A673 (cell line): ENCODE results near the gene RP2. TPM values are rescaled to one million over a fixed set of nuclear protein-coding genes. Genes with fewer than 3 reads are reported as not detected.

Experiments used
- BruUV-seq: library from RNA; stranded (reverse); fragments of 400-500 nt; replicated peaks from 2 replicates; lab custom pipeline; 2021; lab: Mats Ljungman, UMichigan
- CTCF ChIA-PET: fragments of 300-600 bp; sonication (Branson Sonifier 250); formaldehyde crosslinking; loops from one replicate; lab custom pipeline; 2022; ENCODE audit warnings: antibody characterized with exemption; lab: Charles Lee
- POLR2A ChIA-PET: fragments of 300-600 bp; sonication (Branson Sonifier 250); formaldehyde crosslinking; loops from one replicate; lab custom pipeline; 2022; ENCODE audit warnings: antibody characterized with exemption; ENCODE audit not compliant: low non-redundant PET; lab: Charles Lee
- DNase-seq: peaks from one replicate; pipeline ENCODE4 v3.0.0-alpha.2; 2015; ENCODE audit warnings: low spot score
- H3K27ac ChIP-seq: fragments of 200-600 bp; sonication (generic); 2 replicates; pipeline ENCODE4 v1.5.1; 2016; ENCODE audit warnings: mixed run types, low read depth, mild to moderate bottlenecking, mixed read lengths, antibody characterized with exemption, low read length; ENCODE audit not compliant: poor library complexity, severe bottlenecking
- H3K27me3 ChIP-seq: fragments of 200-600 bp; sonication (generic); replicated peaks from 2 replicates; pipeline ENCODE4 v1.6.1; 2017; ENCODE audit warnings: mixed run types, low read depth, mild to moderate bottlenecking, mixed read lengths, antibody characterized with exemption, low read length; ENCODE audit not compliant: insufficient read depth, poor library complexity
- H3K36me3 ChIP-seq: fragments of 200-600 bp; sonication (generic); 2 replicates; pipeline ENCODE4 v1.6.1; 2016; ENCODE audit warnings: mixed run types, mild to moderate bottlenecking, mixed read lengths, antibody characterized with exemption, low read length; ENCODE audit not compliant: insufficient read depth, poor library complexity, severe bottlenecking
- H3K4me1 ChIP-seq: fragments of 200-600 bp; sonication (generic); 2 replicates; pipeline ENCODE4 v1.6.1; 2017; ENCODE audit warnings: mixed run types, mild to moderate bottlenecking, mixed read lengths, antibody characterized with exemption, low read length; ENCODE audit not compliant: insufficient read depth, poor library complexity, severe bottlenecking
- H3K4me3 ChIP-seq: fragments of 200-600 bp; sonication (generic); 2 replicates; pipeline ENCODE4 v1.5.1; 2016; ENCODE audit warnings: low read depth, mixed run types, mild to moderate bottlenecking, mixed read lengths, low read length; ENCODE audit not compliant: poor library complexity, severe bottlenecking
- H3K9me3 ChIP-seq: fragments of 200-600 bp; sonication (generic); 2 replicates; pipeline ENCODE4 v1.6.1; 2016; ENCODE audit warnings: mixed run types, low read depth, mild to moderate bottlenecking, mixed read lengths, antibody characterized with exemption, low read length; ENCODE audit not compliant: poor library complexity, severe bottlenecking
- EZH2 ChIP-seq: fragments of 200-600 bp; sonication (generic); IDR thresholded peaks from 2 replicates; pipeline ENCODE4 v1.6.1; 2017; ENCODE audit warnings: borderline replicate concordance, low read depth, mild to moderate bottlenecking, mixed read lengths, antibody characterized with exemption, low read length; ENCODE audit not compliant: poor library complexity, severe bottlenecking
- intact Hi-C: fragments of 100-400 bp; cut with micrococcal nuclease; formaldehyde crosslinking; loops from one replicate; pipeline ENCODE4 v1.10.0; 2022; ENCODE audit not compliant: unreplicated experiment
- total RNA-seq: library from RNA; stranded (reverse); gene quantifications from 2 replicates; pipeline ENCODE4 v1.2.3, GENCODE V29; 2021
- TF ChIP-seq, protein P1 (sequence below): fragments of 300-800, 200-600 bp; sonication (generic); conservative IDR thresholded peaks from 2 replicates; pipeline ENCODE4 v1.5.1; 2017; ENCODE audit warnings: low read depth, mild to moderate bottlenecking, antibody characterized with exemption, low read length, moderate library complexity, mixed read lengths

RP2 gene
- total RNA-seq, 1 experiment from 2014 or later, result 24.7 TPM

DNA sequence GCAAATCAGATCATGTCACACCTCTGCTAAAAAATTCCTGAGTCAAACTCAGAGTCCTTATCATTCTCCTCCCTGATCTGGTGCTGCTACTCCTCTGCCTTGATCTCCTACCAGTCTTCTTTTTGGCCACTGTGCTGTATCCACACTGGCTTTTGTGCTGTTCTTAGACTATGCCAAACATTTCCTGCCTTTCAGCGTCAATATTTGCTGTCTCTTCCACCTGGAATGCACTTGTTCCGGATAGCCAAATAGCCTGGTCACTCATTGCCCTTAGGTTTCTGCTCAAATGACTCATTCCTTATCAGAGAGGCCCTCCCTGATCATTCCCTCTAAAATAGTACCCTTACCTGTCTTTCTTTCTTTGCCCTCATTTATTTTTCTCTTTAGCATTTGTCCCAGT is 24.4 kb upstream of the RP2 start:
- no peak for DNase-seq
- H3K27ac ChIP-seq, result no peak overlapping the region
- no peak overlapping the region for H3K4me3 ChIP-seq
- H3K27me3 ChIP-seq, result no peaks in the 10 kb centered on the region
- ChIA-PET CTCF (no interaction called here), POLR2A (no interaction called here)
- H3K4me1 ChIP-seq, result no peaks in the 10 kb centered on the region
- no peaks in the 10 kb centered on the region for H3K36me3 ChIP-seq
- H3K9me3 ChIP-seq, result no peaks in the 10 kb centered on the region
- no TSS peak for BruUV-seq
- intact Hi-C loops, result no loop called here
- TF ChIP-seq EZH2, result no peak

DNA sequence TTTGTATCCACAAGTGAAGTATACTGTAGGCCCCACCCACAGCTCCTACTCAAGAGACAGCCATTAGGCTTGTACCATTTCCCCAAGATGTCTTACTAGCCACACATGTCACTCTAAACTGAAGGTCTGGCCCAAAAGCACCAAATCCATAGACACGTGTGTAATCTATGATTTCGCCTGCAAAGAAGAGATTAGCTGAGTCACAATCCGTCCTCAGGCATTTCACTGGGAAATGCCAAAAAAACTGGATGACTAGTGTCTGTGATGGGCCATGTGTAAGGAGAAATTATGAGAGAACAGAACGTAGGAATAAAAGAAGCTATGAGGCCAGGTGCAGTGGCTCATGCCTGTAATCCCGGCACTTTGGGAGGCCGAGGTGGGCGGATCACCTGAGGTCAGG is 21.9 kb upstream of the RP2 start:
- no peak for TF ChIP-seq EZH2
- intact Hi-C loops, result no loop called here
- ChIA-PET CTCF (no interaction called here), POLR2A (no interaction called here)
- no TSS peak for BruUV-seq
- no peaks in the 10 kb centered on the region for H3K27me3 ChIP-seq
- no peak overlapping the region for H3K27ac ChIP-seq
- no peaks in the 10 kb centered on the region for H3K36me3 ChIP-seq
- H3K4me1 ChIP-seq, result no peaks in the 10 kb centered on the region
- no peaks in the 10 kb centered on the region for H3K9me3 ChIP-seq
- H3K4me3 ChIP-seq, result no peak overlapping the region
- DNase-seq, result no peak

DNA sequence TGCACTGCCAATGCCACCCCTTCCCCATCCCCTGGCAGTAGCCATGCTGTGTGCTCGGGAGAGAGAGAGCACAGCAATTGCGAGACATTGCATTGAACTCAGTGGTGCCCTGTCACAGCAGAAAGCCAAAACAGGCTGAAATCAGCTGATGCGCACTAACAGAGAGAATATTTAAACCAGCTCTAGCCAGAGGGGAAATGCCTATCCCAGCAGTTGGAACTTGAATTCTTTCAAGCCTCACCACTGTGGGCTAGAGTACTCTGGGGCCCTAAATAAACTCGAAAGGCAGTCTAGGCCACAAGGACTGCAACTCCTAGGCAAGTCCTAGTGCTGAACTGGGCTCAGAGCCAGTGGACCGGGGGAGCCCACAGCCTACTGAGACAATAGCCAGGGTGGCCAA is 17.7 kb upstream of the RP2 start:
- intact Hi-C loops, result no loop called here
- ChIA-PET POLR2A (no interaction called here), CTCF (no interaction called here)
- no TSS peak for BruUV-seq
- no peaks in the 10 kb centered on the region for H3K36me3 ChIP-seq
- no peaks in the 10 kb centered on the region for H3K4me1 ChIP-seq
- H3K27me3 ChIP-seq, result no peaks in the 10 kb centered on the region
- no peaks in the 10 kb centered on the region for H3K9me3 ChIP-seq
- no peak overlapping the region for H3K27ac ChIP-seq
- no peak overlapping the region for H3K4me3 ChIP-seq
- no peak for DNase-seq
- no peak for TF ChIP-seq EZH2
- TF ChIP-seq, protein P1, sequence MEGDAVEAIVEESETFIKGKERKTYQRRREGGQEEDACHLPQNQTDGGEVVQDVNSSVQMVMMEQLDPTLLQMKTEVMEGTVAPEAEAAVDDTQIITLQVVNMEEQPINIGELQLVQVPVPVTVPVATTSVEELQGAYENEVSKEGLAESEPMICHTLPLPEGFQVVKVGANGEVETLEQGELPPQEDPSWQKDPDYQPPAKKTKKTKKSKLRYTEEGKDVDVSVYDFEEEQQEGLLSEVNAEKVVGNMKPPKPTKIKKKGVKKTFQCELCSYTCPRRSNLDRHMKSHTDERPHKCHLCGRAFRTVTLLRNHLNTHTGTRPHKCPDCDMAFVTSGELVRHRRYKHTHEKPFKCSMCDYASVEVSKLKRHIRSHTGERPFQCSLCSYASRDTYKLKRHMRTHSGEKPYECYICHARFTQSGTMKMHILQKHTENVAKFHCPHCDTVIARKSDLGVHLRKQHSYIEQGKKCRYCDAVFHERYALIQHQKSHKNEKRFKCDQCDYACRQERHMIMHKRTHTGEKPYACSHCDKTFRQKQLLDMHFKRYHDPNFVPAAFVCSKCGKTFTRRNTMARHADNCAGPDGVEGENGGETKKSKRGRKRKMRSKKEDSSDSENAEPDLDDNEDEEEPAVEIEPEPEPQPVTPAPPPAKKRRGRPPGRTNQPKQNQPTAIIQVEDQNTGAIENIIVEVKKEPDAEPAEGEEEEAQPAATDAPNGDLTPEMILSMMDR, result no peak

DNA sequence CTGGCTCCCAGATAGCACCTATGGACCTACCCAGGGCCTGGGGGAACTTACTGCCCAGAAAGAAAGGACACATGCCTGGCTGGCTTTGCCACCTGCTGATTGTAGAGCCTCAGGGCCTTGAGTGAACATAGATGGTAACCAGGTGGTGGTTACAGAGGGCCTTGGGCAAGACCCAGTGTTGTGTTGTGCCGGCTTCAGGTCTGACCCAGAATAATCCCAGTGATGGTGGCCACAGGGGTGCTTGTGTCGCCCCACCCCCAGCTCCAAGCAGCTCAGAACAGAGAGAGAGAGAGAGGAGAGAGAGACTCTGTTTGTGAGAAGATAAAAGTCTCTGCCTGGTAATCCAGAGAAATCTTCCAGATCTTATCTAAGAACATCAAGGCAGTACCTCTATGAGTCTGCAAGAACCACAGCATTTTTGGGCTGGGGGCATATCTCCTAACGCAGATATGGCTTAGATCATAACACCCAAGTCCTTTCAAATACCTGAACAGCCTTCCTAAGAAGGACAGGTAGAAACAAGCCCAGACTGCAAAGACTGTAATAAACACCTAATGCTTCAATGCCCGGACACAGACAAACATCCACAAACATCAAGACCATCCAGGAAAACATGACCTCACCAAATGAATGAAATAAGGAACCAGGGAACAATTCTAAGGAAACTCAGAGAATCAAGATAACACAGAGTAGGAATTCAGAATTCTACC is 16.3 kb upstream of the RP2 start:
- intact Hi-C loops, result no loop called here
- ChIA-PET POLR2A (no interaction called here), CTCF (no interaction called here)
- DNase-seq, result no peak
- TF ChIP-seq, protein P1, result no peak
- TF ChIP-seq EZH2, result no peak
- BruUV-seq, result no TSS peak
- H3K36me3 ChIP-seq, result no peaks in the 10 kb centered on the region
- no peaks in the 10 kb centered on the region for H3K9me3 ChIP-seq
- H3K27me3 ChIP-seq, result no peaks in the 10 kb centered on the region
- H3K4me1 ChIP-seq, result no peaks in the 10 kb centered on the region
- no peak overlapping the region for H3K4me3 ChIP-seq
- H3K27ac ChIP-seq, result no peak overlapping the region
